HepG2 (cell line): ENCODE data around the gene RAB3B. TPM values are rescaled to one million over a fixed set of nuclear protein-coding genes. Genes with fewer than 3 reads are reported as not detected.

Source experiments
- ASH2L ChIP-seq: fragments of 300-600, 200-600 bp; sonication (generic); IDR thresholded peaks from 2 replicates; pipeline ENCODE4 v1.7.0; 2017; ENCODE audit warnings: low read depth, mild to moderate bottlenecking, moderate library complexity, mixed read lengths, low read length; ENCODE audit not compliant: insufficient read length
- CENPX ChIP-seq: sonication (generic); formaldehyde crosslinking; IDR thresholded peaks from 2 replicates; pipeline ENCODE4 v1.9.0; 2021; ENCODE audit warnings: mild to moderate bottlenecking, missing genetic modification reagents, moderate library complexity
- DNMT3B ChIP-seq: conservative IDR thresholded peaks from 2 replicates; pipeline ENCODE4 v1.6.1; 2016; ENCODE audit warnings: missing biosample characterization, control low read depth
- DRAP1 ChIP-seq: IDR thresholded peaks from 2 replicates; pipeline ENCODE4 v1.6.1; 2016; ENCODE audit warnings: missing genetic modification reagents, missing compliant biosample characterization
- EEA1 ChIP-seq: sonication (generic); formaldehyde crosslinking; IDR thresholded peaks from 2 replicates; pipeline ENCODE4 v1.5.1; 2020; ENCODE audit warnings: mild to moderate bottlenecking, missing genetic modification reagents, borderline replicate concordance
- GATA4 ChIP-seq: sonication (generic); IDR thresholded peaks from 2 replicates; pipeline ENCODE4 v1.6.1; 2016; ENCODE audit warnings: antibody characterized with exemption, low read depth, borderline replicate concordance
- HHEX ChIP-seq: IDR thresholded peaks from 2 replicates; pipeline ENCODE4 v1.6.1; 2016; ENCODE audit warnings: control low read depth
- HNRNPH1 ChIP-seq: fragments of 200-400 bp; formaldehyde crosslinking; optimal IDR thresholded peaks from 2 replicates; pipeline ENCODE3; 2017; ENCODE audit warnings: mild to moderate bottlenecking, low read depth, low read length
- IKZF1 ChIP-seq: fragments of 450-650 bp; IDR thresholded peaks from 2 replicates; pipeline ENCODE4 v1.7.1; 2016
- KLF12 ChIP-seq: sonication (generic); formaldehyde crosslinking; IDR thresholded peaks from 2 replicates; pipeline ENCODE4 v1.4.0; 2020; ENCODE audit warnings: missing genetic modification reagents, borderline replicate concordance
- MLLT10 ChIP-seq: sonication (generic); formaldehyde crosslinking; IDR thresholded peaks from 2 replicates; pipeline ENCODE4 v1.4.0; 2020; ENCODE audit warnings: missing genetic modification reagents
- PLRG1 ChIP-seq: fragments of 450-650 bp; conservative IDR thresholded peaks from 2 replicates; pipeline ENCODE4 v1.6.1; 2016
- RFXAP ChIP-seq: sonication (generic); formaldehyde crosslinking; IDR thresholded peaks from 2 replicates; pipeline ENCODE4 v1.4.0; 2020; ENCODE audit warnings: missing genetic modification reagents, borderline replicate concordance
- SRSF4 ChIP-seq: fragments of 200-400 bp; formaldehyde crosslinking; IDR thresholded peaks from one replicate; pipeline ENCODE4 v1.6.1; 2018; ENCODE audit warnings: mild to moderate bottlenecking, low read depth, low read length, moderate library complexity; ENCODE audit not compliant: poor library complexity, severe bottlenecking
- TRAFD1 ChIP-seq: sonication (generic); formaldehyde crosslinking; IDR thresholded peaks from 2 replicates; pipeline ENCODE4 v1.5.1; 2020; ENCODE audit warnings: missing genetic modification reagents, mild to moderate bottlenecking, borderline replicate concordance
- ZFP82 ChIP-seq: sonication (generic); formaldehyde crosslinking; IDR thresholded peaks from 2 replicates; pipeline ENCODE4 v1.5.1; 2020; ENCODE audit warnings: mild to moderate bottlenecking, missing genetic modification reagents, borderline replicate concordance
- ZFX ChIP-seq: sonication (generic); formaldehyde crosslinking; IDR thresholded peaks from 2 replicates; pipeline ENCODE4 v1.4.0; 2020; ENCODE audit warnings: mild to moderate bottlenecking, low read depth, missing genetic modification reagents, moderate library complexity
- ZNF136 ChIP-seq: sonication (generic); formaldehyde crosslinking; IDR thresholded peaks from 2 replicates; pipeline ENCODE4 v1.8.1; 2022; ENCODE audit warnings: low read depth, mild to moderate bottlenecking, moderate library complexity, missing genetic modification reagents
- ZNF264 ChIP-seq: sonication (generic); formaldehyde crosslinking; IDR thresholded peaks from 2 replicates; pipeline ENCODE4 v1.4.0; 2020; ENCODE audit warnings: missing genetic modification reagents
- ZNF597 ChIP-seq: sonication (generic); formaldehyde crosslinking; IDR thresholded peaks from 2 replicates; pipeline ENCODE4 v1.5.0; 2020; ENCODE audit warnings: missing genetic modification reagents
- ZNF777 ChIP-seq: sonication (generic); formaldehyde crosslinking; IDR thresholded peaks from 2 replicates; pipeline ENCODE4 v1.4.0; 2020; ENCODE audit warnings: missing genetic modification reagents
- ZSCAN29 ChIP-seq: sonication (generic); formaldehyde crosslinking; conservative IDR thresholded peaks from 2 replicates; pipeline ENCODE4 v1.4.0; 2020; ENCODE audit warnings: mild to moderate bottlenecking, missing genetic modification reagents
- ZSCAN5A ChIP-seq: sonication (generic); formaldehyde crosslinking; IDR thresholded peaks from 2 replicates; pipeline ENCODE4 v1.8.0; 2022; ENCODE audit warnings: mild to moderate bottlenecking, missing genetic modification reagents, borderline replicate concordance
- polyA plus RNA-seq, 8 experiments: library from polyadenylated mRNA; depleted of rRNA in 3 of 8; stranded (reverse) in 7 of 8; unstranded in 1 of 8; fragments of >200 nt; fragmentation: Illumina TruSeq in 4 of 8; extraction: Trizol in 4 of 8; gene quantifications; 2 replicates each; pipeline versions ENCODE4 v1.2.1 to v1.2.3, GENCODE V29; 2011 to 2016; ENCODE audit warnings: low read depth in 4 of 8, missing spikeins in 1 of 8, mixed read lengths in 1 of 8; ENCODE audit not compliant: insufficient read depth in 1 of 8
- total RNA-seq, 5 experiments: library from RNA; depleted of rRNA; stranded (reverse); fragments of >200 nt; fragmentation: Illumina TruSeq; extraction: Trizol; gene quantifications; 2 replicates each; pipeline ENCODE4 v1.2.3, GENCODE V29; 2016; ENCODE audit warnings: low read depth in 1 of 5

The RAB3B gene
- total and polyA plus RNA-seq, 2 of the 13 experiments (the other 11 are each of a cell fraction or from before 2014, with no cell fraction given): 1.0 to 1.2 TPM

- TF ChIP-seq DNMT3B (CRISPR knock-in tag): peak; percentile 86; the same call in 1 of the 2 replicates
- no peak for TF ChIP-seq PLRG1
- TF ChIP-seq ZNF597 (CRISPR knock-in tag): no peak
- no peak for TF ChIP-seq ZSCAN5A (CRISPR knock-in tag)
- peak; percentile 88 for TF ChIP-seq GATA4
- TF ChIP-seq HNRNPH1: peak; percentile 31
- TF ChIP-seq ZNF136: no peak; the same call in 1 of the 2 replicates
- TF ChIP-seq ZNF264 (CRISPR knock-in tag): no peak; the same call in 1 of the 2 replicates
- no peak for TF ChIP-seq KLF12
- TF ChIP-seq ZFX: peak; percentile 95
- no peak for TF ChIP-seq EEA1
- no peak for TF ChIP-seq CENPX (CRISPR knock-in tag)
- TF ChIP-seq HHEX (CRISPR knock-in tag): no peak
- TF ChIP-seq ASH2L: peak; percentile 90
- no peak for TF ChIP-seq SRSF4
- TF ChIP-seq ZSCAN29 (CRISPR knock-in tag): peak; percentile 56; the same call in 1 of the 2 replicates
- TF ChIP-seq ZNF777 (CRISPR knock-in tag): peak; percentile 48; the same call in 1 of the 2 replicates
- no peak for TF ChIP-seq IKZF1
- peak; percentile 59; the same call in 1 of the 2 replicates for TF ChIP-seq ZFP82 (CRISPR knock-in tag)
- TF ChIP-seq MLLT10 (CRISPR knock-in tag): no peak
- TF ChIP-seq RFXAP (CRISPR knock-in tag): no peak
- peak; percentile 78 for TF ChIP-seq DRAP1 (CRISPR knock-in tag)
- TF ChIP-seq TRAFD1 (CRISPR knock-in tag): no peak
Observed at GRCh38 chr1:51878616-51879336, 111.7 kb downstream of the RAB3B start, which contains the start of gene NRDC (continued).
